GM12873 (cell line): ENCODE measurements around the gene ZNF691.

Source experiments
- TF ChIP-seq, protein P1 (sequence below): IDR thresholded peaks from 2 replicates; pipeline ENCODE4 v1.5.1; 2012; ENCODE audit warnings: low read depth, mild to moderate bottlenecking, moderate library complexity, low read length, control low read depth; ENCODE audit not compliant: insufficient read depth; ENCODE audit errors: missing control alignments

Gene ZNF691

DNA sequence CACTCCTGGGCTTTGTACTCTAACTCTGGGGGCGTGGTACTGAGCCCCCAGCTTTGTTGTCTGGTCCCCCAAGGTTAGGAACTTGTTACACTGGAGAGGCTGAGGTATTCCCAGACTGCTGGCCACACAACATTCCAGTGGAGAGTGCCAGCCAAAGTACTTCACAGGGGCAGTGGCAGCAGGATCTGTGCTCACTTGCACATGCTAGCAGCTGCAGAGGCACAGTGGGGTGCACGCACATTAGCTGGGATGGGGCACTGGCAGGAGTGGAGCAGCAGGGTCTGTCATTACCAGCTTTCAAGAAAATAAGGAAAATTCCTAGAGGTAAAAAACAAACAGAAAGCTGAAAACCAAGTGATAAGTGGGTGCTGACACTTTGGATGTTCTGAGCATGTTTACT, 31.0 kb downstream of the ZNF691 start:
- TF ChIP-seq, protein P1, sequence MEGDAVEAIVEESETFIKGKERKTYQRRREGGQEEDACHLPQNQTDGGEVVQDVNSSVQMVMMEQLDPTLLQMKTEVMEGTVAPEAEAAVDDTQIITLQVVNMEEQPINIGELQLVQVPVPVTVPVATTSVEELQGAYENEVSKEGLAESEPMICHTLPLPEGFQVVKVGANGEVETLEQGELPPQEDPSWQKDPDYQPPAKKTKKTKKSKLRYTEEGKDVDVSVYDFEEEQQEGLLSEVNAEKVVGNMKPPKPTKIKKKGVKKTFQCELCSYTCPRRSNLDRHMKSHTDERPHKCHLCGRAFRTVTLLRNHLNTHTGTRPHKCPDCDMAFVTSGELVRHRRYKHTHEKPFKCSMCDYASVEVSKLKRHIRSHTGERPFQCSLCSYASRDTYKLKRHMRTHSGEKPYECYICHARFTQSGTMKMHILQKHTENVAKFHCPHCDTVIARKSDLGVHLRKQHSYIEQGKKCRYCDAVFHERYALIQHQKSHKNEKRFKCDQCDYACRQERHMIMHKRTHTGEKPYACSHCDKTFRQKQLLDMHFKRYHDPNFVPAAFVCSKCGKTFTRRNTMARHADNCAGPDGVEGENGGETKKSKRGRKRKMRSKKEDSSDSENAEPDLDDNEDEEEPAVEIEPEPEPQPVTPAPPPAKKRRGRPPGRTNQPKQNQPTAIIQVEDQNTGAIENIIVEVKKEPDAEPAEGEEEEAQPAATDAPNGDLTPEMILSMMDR: no peak

DNA sequence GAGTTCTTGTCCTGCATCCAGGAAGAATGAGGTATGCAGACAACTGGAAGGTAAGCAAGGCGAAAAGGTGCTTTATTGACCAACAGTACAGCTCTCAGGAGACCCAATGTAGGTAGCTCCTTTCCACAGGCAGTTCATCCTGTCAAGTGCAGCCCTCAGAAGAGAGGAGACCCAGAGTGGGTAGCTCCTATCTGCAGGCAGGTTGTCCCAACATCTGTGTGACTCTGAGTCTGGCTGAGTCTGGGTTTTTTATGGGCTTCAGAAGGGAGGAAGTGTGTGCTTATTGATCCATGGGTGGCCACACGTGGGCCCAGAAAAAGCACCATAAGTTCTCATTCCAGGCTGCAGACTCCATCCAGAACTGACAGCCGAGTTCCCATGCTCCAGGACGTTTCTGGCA, 34.0 kb downstream of the ZNF691 start:
- TF ChIP-seq, protein P1: no peak

DNA sequence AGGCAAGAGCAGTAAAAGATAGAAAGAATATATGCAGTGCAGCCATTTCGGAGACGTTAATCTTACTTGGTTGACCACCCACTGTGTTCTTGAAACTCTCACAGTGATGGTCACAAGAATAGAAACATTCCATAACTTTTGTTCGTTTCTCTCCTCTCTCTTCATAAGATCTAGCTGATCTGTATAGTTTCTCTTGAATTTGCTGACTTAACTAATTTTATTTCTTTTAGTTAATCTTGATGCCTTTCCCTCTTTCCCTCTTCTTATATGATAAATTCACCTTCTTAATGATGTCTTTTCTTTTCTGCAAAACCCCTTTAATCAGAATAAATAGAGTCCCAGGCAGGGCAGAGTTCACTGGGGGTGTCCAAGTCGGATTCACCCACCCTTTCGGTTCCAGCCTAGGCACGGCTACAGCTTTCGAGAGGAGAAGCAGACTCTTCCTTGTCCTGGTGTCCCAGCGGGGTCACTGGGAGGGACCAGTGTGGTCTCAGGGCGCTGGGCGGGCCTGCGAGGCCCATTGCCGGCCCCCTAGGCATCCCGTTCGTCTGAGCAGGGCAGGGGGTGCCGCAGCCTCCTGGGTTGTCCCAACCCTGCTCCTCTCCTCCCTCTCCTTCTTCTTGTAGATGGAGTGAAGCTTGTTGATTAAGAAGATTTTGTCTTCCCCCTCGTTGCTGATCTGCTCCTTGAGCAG, 39.8 kb downstream of the ZNF691 start:
- TF ChIP-seq, protein P1: no peak

DNA sequence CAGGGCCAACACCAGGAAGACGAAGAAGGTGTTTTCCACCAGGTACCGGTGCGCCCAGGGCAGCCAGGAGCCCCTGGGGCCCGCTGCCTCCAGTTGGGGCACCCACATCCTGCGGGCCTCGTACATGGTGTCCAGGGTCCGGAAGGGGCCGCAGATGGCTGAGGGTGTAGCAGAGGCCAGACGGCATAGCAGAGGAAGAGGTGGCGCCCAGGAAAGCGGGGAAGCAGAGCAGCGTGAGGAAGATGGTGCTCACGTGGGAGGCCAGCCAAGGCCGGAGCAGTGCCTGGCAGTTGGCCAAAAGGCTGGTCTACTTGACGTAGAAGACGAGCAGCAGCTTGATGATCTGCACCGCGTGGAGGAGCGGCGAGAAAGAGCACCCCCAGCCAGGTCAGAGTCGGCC, 40.4 kb downstream of the ZNF691 start:
- TF ChIP-seq, protein P1: no peak

- TF ChIP-seq, protein P1: no peak
Observed at GRCh38 chr1:42887366-42887765, 41.0 kb downstream of the ZNF691 start.

DNA sequence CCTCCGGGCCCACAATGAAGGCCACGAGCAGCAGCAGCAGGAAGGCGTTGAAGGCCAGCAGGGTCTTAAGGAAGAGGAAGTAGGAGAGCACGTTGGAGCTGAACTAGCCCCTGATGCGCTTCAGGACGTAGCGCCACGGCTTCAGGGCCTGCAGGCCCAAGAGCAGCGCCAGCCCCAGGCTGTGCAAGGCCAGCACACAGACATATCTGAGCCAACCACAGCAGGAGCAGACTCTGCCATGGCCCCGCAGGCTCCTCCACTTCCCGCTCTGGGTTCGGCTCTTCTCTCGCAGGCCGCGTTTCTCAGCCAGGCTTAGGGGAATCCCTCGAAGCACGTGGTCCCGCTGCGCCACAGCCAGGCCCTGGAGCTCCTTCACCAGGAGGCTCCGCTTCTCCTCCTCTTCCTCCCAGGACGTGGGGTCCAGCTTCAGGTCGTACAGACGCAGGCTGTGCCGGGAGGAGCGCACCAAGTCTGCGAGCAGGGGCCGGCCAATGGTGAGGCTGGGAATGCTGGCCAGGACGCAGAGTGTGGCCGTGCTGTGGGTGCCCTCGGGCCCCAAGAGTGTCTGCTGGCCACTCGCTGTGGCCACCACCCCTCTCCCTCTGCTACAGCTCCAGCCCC, 41.7 kb downstream of the ZNF691 start:
- TF ChIP-seq, protein P1: no peak

GRCh38 chr1:42889264-42889663, 42.9 kb downstream of the ZNF691 start:
- TF ChIP-seq, protein P1: no peak
